RPMI7951 (cell line): ENCODE results near the gene SDR39U1. TPM values are rescaled to one million over a fixed set of nuclear protein-coding genes. Genes with fewer than 3 reads are reported as not detected.

Experiments used
- DNase-seq: peaks from one replicate; pipeline ENCODE4 v3.0.0-alpha.2; 2012; ENCODE audit warnings: low read depth
- total RNA-seq: library from RNA; depleted of rRNA; stranded (reverse); fragments of >200 nt; shearing (Covaris generic); gene quantifications from 2 replicates; pipeline ENCODE4 v1.2.3, GENCODE V29; 2014; rRNA removed

The SDR39U1 gene
- total RNA-seq, 1 experiment from 2014 or later: 17.1 TPM

DNA sequence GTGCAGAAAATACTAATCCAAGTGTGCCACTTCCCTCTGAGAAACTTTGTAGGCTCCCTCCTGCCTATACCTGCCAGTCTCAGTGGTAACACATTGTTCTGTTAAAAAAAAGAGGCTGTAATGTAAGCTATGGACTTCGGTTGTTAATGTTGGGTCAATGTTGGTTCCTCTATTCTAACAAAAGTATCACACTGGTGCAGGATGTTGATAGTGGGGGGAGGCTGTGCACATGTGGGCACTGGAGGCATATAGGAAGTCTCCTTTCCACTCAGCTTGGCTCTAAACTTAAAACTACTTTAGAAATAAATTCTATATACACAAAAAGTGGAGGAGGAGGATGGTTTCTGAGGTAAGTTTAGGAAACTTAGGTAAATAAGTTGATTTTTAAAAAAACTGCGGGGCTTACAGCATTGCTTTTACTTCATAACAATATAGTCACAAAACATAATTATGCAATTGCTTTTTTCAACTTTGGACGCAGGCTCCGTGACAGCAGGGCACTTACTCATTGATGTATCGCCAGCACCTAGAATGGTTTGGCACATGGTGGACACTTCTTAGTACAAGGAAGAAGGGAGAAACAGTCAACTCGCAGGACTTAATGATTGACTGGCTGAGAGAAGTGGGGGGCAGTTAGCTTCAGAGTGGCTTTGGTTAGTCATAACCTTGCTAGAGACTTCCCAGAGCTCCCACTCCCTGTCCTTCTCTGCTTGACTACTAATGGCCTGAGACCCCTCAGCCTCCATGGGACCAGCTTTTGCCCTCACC lies 51.7 kb downstream of the SDR39U1 start:
- DNase-seq: no peak

Other genes starting within 250 kb of the SDR39U1 start
- 52.5 and 69.2 TPM in 2 replicates for gene TM9SF1, start 247.3 kb downstream of the SDR39U1 start, total RNA-seq
- gene TSSK4, start 237.1 kb downstream of the SDR39U1 start, total RNA-seq: not detected in 2 replicates
- gene CHMP4A, start 229.3 kb downstream of the SDR39U1 start, total RNA-seq: 13.5 and 39.7 TPM in 2 replicates
- gene MDP1, start 226.7 kb downstream of the SDR39U1 start, total RNA-seq: 23.3 and 26.2 TPM in 2 replicates
- 306 and 349 TPM in 2 replicates for gene NEDD8, start 210.4 kb downstream of the SDR39U1 start, total RNA-seq
- gene GMPR2, start 209.8 kb downstream of the SDR39U1 start, total RNA-seq: 51.2 and 52.9 TPM in 2 replicates
- 39.5 and 42.9 TPM in 2 replicates for gene TINF2, start 200.2 kb downstream of the SDR39U1 start, total RNA-seq
- 0.60 and 0.78 TPM in 2 replicates for gene TGM1, start 179.6 kb downstream of the SDR39U1 start, total RNA-seq
- gene RABGGTA, start 171.2 kb downstream of the SDR39U1 start, total RNA-seq: 15.8 and 20.2 TPM in 2 replicates
- gene DHRS1, start 143.0 kb downstream of the SDR39U1 start, total RNA-seq: 12.6 and 15.6 TPM in 2 replicates
- 10.7 and 10.8 TPM in 2 replicates for gene NOP9, start 142.9 kb downstream of the SDR39U1 start, total RNA-seq
- not detected in 2 replicates for gene CIDEB, start 134.8 kb downstream of the SDR39U1 start, total RNA-seq
- 0.72 and 0.88 TPM in 2 replicates for gene LTB4R2, start 132.6 kb downstream of the SDR39U1 start, total RNA-seq
- 0.48 and 0.59 TPM in 2 replicates for gene LTB4R, start 131.3 kb downstream of the SDR39U1 start, total RNA-seq
- not detected in 2 replicates for gene ADCY4, start 107.7 kb downstream of the SDR39U1 start, total RNA-seq
- gene RIPK3, start 102.8 kb downstream of the SDR39U1 start, total RNA-seq: 0.60 and 1.3 TPM in 2 replicates
- gene NFATC4, start 74.6 kb downstream of the SDR39U1 start, total RNA-seq: 10.6 and 13.1 TPM in 2 replicates
- 0.36 and 0.39 TPM in 2 replicates for gene NYNRIN, start 43.8 kb downstream of the SDR39U1 start, total RNA-seq
- gene CBLN3, start 13.1 kb downstream of the SDR39U1 start, total RNA-seq: 0.72 and 1.3 TPM in 2 replicates
- 18.4 and 23.1 TPM in 2 replicates for gene KHNYN, start 12.8 kb downstream of the SDR39U1 start, total RNA-seq
- not detected in 2 replicates for gene CMA1, start 65.5 kb upstream of the SDR39U1 start, total RNA-seq
- gene CTSG, start 133.5 kb upstream of the SDR39U1 start, total RNA-seq: not detected in 2 replicates
- gene GZMH, start 166.9 kb upstream of the SDR39U1 start, total RNA-seq: not detected in 2 replicates
- not detected in 2 replicates for gene GZMB, start 191.4 kb upstream of the SDR39U1 start, total RNA-seq